Limb (tissue), 2 donors: ENCODE measurements around the gene DYNLT5.
"Not testable (repeated sequence)": the region's sequence is repeated elsewhere in the genome, so short reads cannot be mapped to it uniquely, and the experiment has no call there.

Source experiments
- DNase-seq, 2 donors: peaks; one replicate each; pipeline ENCODE4 v3.0.0-alpha.2; 2016; ENCODE audit errors: extremely low spot score in 2 of 2

Gene DYNLT5

GRCh38 chr1:66752000-66752592 is at the start of gene DYNLT5:
Gene DYNLT5 (plus strand): TSS chr1:66752459. CDS start chr1:66754659, 2,200 bp downstream.
- peak; percentile 20 to 58 for DNase-seq

- DNase-seq: no peak
Observed at GRCh38 chr1:66704177-66704875, 47.9 kb upstream of the DYNLT5 start.

- DNase-seq: no peak
Observed at GRCh38 chr1:66705110-66705509, 47.1 kb upstream of the DYNLT5 start.

- DNase-seq: no peak
Observed at GRCh38 chr1:66711420-66711819, 40.8 kb upstream of the DYNLT5 start.

- no peak for DNase-seq
Observed at GRCh38 chr1:66712839-66713238, 39.4 kb upstream of the DYNLT5 start.

GRCh38 chr1:66723985-66724384 is 28.3 kb upstream of the DYNLT5 start:
- no peak for DNase-seq

GRCh38 chr1:66725885-66726665 is 26.2 kb upstream of the DYNLT5 start:
- DNase-seq: peak; percentile 51 to 52

- DNase-seq: no peak
Observed at GRCh38 chr1:66728021-66728420, 24.2 kb upstream of the DYNLT5 start.

- not testable (repeated sequence) for DNase-seq
Observed at GRCh38 chr1:66728716-66729115, 23.5 kb upstream of the DYNLT5 start.

GRCh38 chr1:66729119-66729518 is 23.1 kb upstream of the DYNLT5 start:
- no peak for DNase-seq

- no peak for DNase-seq
Observed at GRCh38 chr1:66729523-66729922, 22.7 kb upstream of the DYNLT5 start.

GRCh38 chr1:66730462-66730861 is 21.8 kb upstream of the DYNLT5 start:
- DNase-seq: no peak

- DNase-seq: no peak
Observed at GRCh38 chr1:66731170-66731865, 20.9 kb upstream of the DYNLT5 start.

GRCh38 chr1:66732407-66733166 is 19.7 kb upstream of the DYNLT5 start:
- no peak for DNase-seq

GRCh38 chr1:66733348-66734017 is 18.8 kb upstream of the DYNLT5 start:
- DNase-seq: no peak

- DNase-seq: not testable (repeated sequence)
Observed at GRCh38 chr1:66734531-66734930, 17.7 kb upstream of the DYNLT5 start.

GRCh38 chr1:66737836-66738235 is 14.4 kb upstream of the DYNLT5 start:
- DNase-seq: no peak

GRCh38 chr1:66739401-66740157 is 12.7 kb upstream of the DYNLT5 start:
- no peak for DNase-seq

- no peak for DNase-seq
Observed at GRCh38 chr1:66745451-66745850, 6.8 kb upstream of the DYNLT5 start.

GRCh38 chr1:66747501-66747900 is 4.8 kb upstream of the DYNLT5 start:
- no peak for DNase-seq
